K562 (cell line): ENCODE data around the gene TBCCD1. TPM values are rescaled to one million over a fixed set of nuclear protein-coding genes. Genes with fewer than 3 reads are reported as not detected.

Experiments
- ASH1L ChIP-seq: fragments of 450-650 bp; IDR thresholded peaks from 2 replicates; pipeline ENCODE4 v1.6.1; 2018; ENCODE audit warnings: borderline replicate concordance, mild to moderate bottlenecking, low read depth; ENCODE audit not compliant: partially characterized antibody
- BMI1 ChIP-seq: fragments of 150-350 bp; IDR thresholded peaks from 2 replicates; pipeline ENCODE4 v1.6.1; 2014; ENCODE audit warnings: low read length
- CBX8 ChIP-seq: fragments of 200-600 bp; sonication (generic); IDR thresholded peaks from 2 replicates; pipeline ENCODE4 v1.6.1; 2012; ENCODE audit warnings: borderline replicate concordance, mixed run types, low read depth, mild to moderate bottlenecking, moderate library complexity, mixed read lengths, low read length, control low read depth, inconsistent platforms; ENCODE audit not compliant: poor library complexity, severe bottlenecking; ENCODE audit errors: extremely low read depth
- EGR1 ChIP-seq: fragments of 450-650 bp; conservative IDR thresholded peaks from 2 replicates; pipeline ENCODE4 v1.6.1; 2017; ENCODE audit warnings: mild to moderate bottlenecking
- EHMT2 ChIP-seq: fragments of 450-650 bp; IDR thresholded peaks from 2 replicates; pipeline ENCODE4 v1.6.1; 2018; ENCODE audit warnings: antibody characterized with exemption
- ELF2 ChIP-seq: fragments of 250-450 bp; sonication (Bioruptor Pico); IDR thresholded peaks from 2 replicates; pipeline ENCODE4 v1.5.0; 2021; ENCODE audit warnings: mild to moderate bottlenecking
- EZH2 ChIP-seq: IDR thresholded peaks from 2 replicates; pipeline ENCODE4 v1.6.1; 2012; ENCODE audit warnings: low read depth, mild to moderate bottlenecking, inconsistent platforms, low read length, borderline replicate concordance
- IFI16 ChIP-seq: fragments of 250-450 bp; sonication (Bioruptor Pico); IDR thresholded peaks from 2 replicates; pipeline ENCODE4 v2.1.2; 2022; ENCODE audit warnings: mild to moderate bottlenecking, inconsistent platforms
- ILF3 ChIP-seq: fragments of 450-650 bp; IDR thresholded peaks from 2 replicates; pipeline ENCODE4 v1.6.1; 2018; ENCODE audit warnings: antibody characterized with exemption, mild to moderate bottlenecking, moderate library complexity, borderline replicate concordance
- ILK ChIP-seq: fragments of 450-650 bp; IDR thresholded peaks from 2 replicates; pipeline ENCODE4 v1.6.1; 2016; ENCODE audit warnings: missing genetic modification characterization, low read depth, mild to moderate bottlenecking, missing compliant biosample characterization, moderate library complexity, borderline replicate concordance
- KLF10 ChIP-seq: fragments of 250-450 bp; sonication (Bioruptor Pico); IDR thresholded peaks from 2 replicates; pipeline ENCODE4 v1.6.1; 2021; ENCODE audit warnings: matching md5 sums
- MAFG ChIP-seq: fragments of 450-650 bp; conservative IDR thresholded peaks from 2 replicates; pipeline ENCODE4 v1.6.1; 2016; ENCODE audit warnings: missing genetic modification characterization, missing compliant biosample characterization
- MBD2 ChIP-seq: sonication (generic); IDR thresholded peaks from 2 replicates; pipeline ENCODE4 v1.6.1; 2016; ENCODE audit warnings: low read depth, borderline replicate concordance
- MCM5 ChIP-seq: fragments of 450-650 bp; IDR thresholded peaks from 2 replicates; pipeline ENCODE4 v1.6.1; 2016; ENCODE audit warnings: low read depth
- NR2C2 ChIP-seq, 2 experiments: fragments of 200-800 bp in 1 of 2; sonication (Bioruptor generic) in 1 of 2; sonication (generic) in 1 of 2; formaldehyde crosslinking in 1 of 2; IDR thresholded peaks; 2 replicates each; pipeline versions ENCODE4 v1.6.1 to v1.8.0; 2016 to 2022; ENCODE audit warnings: mild to moderate bottlenecking in 1 of 2, missing compliant biosample characterization in 1 of 2, missing genetic modification characterization in 1 of 2, missing genetic modification reagents in 1 of 2
- SIRT6 ChIP-seq: IDR thresholded peaks from one replicate; pipeline ENCODE4 v1.6.1; 2012; ENCODE audit warnings: low read depth, mild to moderate bottlenecking, control low read depth, inconsistent platforms, low read length, moderate library complexity
- SMAD4 ChIP-seq: fragments of 250-450 bp; sonication (Bioruptor Pico); conservative IDR thresholded peaks from 2 replicates; pipeline ENCODE4 v1.8.0; 2021; ENCODE audit warnings: inconsistent platforms, mild to moderate bottlenecking, moderate library complexity
- TAF9B ChIP-seq: fragments of 450-650 bp; IDR thresholded peaks from 2 replicates; pipeline ENCODE4 v1.6.1; 2018; ENCODE audit warnings: mild to moderate bottlenecking; ENCODE audit not compliant: partially characterized antibody
- XRCC4 ChIP-seq: IDR thresholded peaks from one replicate; pipeline ENCODE4 v1.6.1; 2011; ENCODE audit not compliant: insufficient read depth, insufficient read length; ENCODE audit errors: extremely low read depth
- ZNF217 ChIP-seq: sonication (generic); formaldehyde crosslinking; IDR thresholded peaks from 2 replicates; pipeline ENCODE4 v1.8.0; 2022; ENCODE audit warnings: mild to moderate bottlenecking, missing genetic modification reagents
- polyA plus RNA-seq, 8 experiments: library from polyadenylated mRNA; depleted of rRNA in 4 of 8; stranded (reverse) in 5 of 8; unstranded in 3 of 8; fragments of >200 nt; fragmentation: Nextera tagmentation in 2 of 8; fragmentation: Illumina TruSeq in 1 of 8; extraction: Ambion mirVana in 2 of 8; extraction: Trizol in 1 of 8; gene quantifications; 2 replicates each; pipeline versions ENCODE4 v1.2.1 to v1.2.3, GENCODE V29; 2011 to 2014; ENCODE audit warnings: inconsistent platforms in 1 of 8, missing spikeins in 1 of 8
- total RNA-seq, 7 experiments: library from RNA; depleted of rRNA in 6 of 7; stranded (reverse); fragments of >200 nt in 6 of 7; fragmentation: Illumina TruSeq in 2 of 7; extraction: Trizol in 2 of 7; gene quantifications; 2 replicates each; pipeline versions ENCODE4 v1.2.1 to v1.2.3, GENCODE V29; 2011 to 2021; ENCODE audit warnings: low replicate concordance in 1 of 7
- TF ChIP-seq, protein P1 (sequence below): IDR thresholded peaks from 3 replicates; pipeline ENCODE4 v1.6.1; 2011; ENCODE audit warnings: borderline replicate concordance, mild to moderate bottlenecking, moderate library complexity; ENCODE audit not compliant: insufficient read length; ENCODE audit errors: extremely low read depth
- TF ChIP-seq, protein P2 (sequence below): sonication (generic); formaldehyde crosslinking; IDR thresholded peaks from 2 replicates; pipeline ENCODE4 v1.8.1; 2022; ENCODE audit warnings: missing genetic modification reagents
- TF ChIP-seq, protein P3 (sequence below): fragments of 450-650 bp; formaldehyde crosslinking; IDR thresholded peaks from 2 replicates; pipeline ENCODE4 v1.4.0; 2022; ENCODE audit warnings: mild to moderate bottlenecking, moderate library complexity

The TBCCD1 gene
- total and polyA plus RNA-seq, 9 of the 15 experiments (the other 6 are each of a cell fraction or from before 2014, with no cell fraction given), result 17.7 to 31.1 (median 21.2) TPM

DNA sequence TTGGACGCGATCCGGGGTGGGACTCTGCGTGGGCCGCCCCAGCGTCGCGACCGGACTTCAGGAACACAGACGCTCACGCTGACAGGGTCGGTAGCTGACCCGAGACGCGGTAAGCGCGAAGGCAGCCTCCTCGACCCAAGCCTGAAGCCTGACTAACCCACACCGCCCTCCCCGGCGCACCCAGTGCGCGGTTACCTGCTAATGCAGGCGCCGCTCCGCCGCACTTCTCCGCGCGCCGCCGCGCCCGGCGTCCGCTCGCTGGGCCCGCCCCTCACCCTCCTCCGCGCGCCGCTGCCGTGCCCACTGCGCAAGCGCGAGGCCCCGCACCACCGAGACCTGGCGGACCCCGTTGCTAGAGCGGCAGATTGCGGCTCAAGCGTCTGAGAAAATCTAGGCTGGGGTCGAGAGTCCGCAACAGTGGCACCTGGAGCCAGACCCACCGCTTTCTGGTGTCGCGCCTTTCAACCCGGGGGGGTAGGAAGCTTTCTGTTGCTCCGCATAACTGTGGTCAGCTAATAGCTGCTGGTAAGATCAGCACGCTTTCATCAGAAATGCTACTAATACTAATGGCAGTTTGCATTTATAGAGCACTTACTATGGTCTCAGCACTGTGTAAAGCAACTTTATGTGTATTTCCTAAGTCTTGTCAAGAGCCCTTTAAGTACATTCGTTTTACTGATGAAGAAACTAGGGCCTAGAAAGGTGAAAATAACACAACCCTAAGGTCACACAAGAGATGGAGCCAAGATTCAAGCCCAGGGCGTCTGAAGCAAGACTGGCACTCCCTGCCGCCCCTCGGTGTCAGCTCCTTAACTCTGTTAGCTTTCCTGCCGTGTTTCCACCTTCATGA, at the start of gene TBCCD1 (continued):
- TF ChIP-seq ASH1L (no peak), MAFG (tag) (no peak), ILF3 (no peak), MCM5 (no peak), BMI1 (no peak), ZNF217 (CRISPR knock-in tag) (no peak), XRCC4 (no peak), ELF2 (no peak), CBX8 (no peak), TAF9B (peak; percentile 58), IFI16 (CRISPR knock-in tag) (no peak), MBD2 (0 out of 2 replicates have a peak, but pooled peaks have one; percentile 2), SIRT6 (no peak), SMAD4 (CRISPR knock-in tag) (peak; percentile 82), KLF10 (CRISPR knock-in tag) (no peak), EZH2 (no peak), EGR1 (peak; percentile 47; the same call in 1 of the 2 replicates), ILK (tag) (no peak), EHMT2 (no peak), NR2C2 (CRISPR knock-in tag; IDR thresholded peaks at IDR 0.05) (no peak), NR2C2 (tag; IDR thresholded peaks at IDR 0.05) (peak; percentile 75)
- TF ChIP-seq, protein P1, sequence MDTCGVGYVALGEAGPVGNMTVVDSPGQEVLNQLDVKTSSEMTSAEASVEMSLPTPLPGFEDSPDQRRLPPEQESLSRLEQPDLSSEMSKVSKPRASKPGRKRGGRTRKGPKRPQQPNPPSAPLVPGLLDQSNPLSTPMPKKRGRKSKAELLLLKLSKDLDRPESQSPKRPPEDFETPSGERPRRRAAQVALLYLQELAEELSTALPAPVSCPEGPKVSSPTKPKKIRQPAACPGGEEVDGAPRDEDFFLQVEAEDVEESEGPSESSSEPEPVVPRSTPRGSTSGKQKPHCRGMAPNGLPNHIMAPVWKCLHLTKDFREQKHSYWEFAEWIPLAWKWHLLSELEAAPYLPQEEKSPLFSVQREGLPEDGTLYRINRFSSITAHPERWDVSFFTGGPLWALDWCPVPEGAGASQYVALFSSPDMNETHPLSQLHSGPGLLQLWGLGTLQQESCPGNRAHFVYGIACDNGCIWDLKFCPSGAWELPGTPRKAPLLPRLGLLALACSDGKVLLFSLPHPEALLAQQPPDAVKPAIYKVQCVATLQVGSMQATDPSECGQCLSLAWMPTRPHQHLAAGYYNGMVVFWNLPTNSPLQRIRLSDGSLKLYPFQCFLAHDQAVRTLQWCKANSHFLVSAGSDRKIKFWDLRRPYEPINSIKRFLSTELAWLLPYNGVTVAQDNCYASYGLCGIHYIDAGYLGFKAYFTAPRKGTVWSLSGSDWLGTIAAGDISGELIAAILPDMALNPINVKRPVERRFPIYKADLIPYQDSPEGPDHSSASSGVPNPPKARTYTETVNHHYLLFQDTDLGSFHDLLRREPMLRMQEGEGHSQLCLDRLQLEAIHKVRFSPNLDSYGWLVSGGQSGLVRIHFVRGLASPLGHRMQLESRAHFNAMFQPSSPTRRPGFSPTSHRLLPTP, result no peak
- TF ChIP-seq, protein P2, sequence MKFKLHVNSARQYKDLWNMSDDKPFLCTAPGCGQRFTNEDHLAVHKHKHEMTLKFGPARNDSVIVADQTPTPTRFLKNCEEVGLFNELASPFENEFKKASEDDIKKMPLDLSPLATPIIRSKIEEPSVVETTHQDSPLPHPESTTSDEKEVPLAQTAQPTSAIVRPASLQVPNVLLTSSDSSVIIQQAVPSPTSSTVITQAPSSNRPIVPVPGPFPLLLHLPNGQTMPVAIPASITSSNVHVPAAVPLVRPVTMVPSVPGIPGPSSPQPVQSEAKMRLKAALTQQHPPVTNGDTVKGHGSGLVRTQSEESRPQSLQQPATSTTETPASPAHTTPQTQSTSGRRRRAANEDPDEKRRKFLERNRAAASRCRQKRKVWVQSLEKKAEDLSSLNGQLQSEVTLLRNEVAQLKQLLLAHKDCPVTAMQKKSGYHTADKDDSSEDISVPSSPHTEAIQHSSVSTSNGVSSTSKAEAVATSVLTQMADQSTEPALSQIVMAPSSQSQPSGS (CRISPR knock-in tag), result no peak
- TF ChIP-seq, protein P3, sequence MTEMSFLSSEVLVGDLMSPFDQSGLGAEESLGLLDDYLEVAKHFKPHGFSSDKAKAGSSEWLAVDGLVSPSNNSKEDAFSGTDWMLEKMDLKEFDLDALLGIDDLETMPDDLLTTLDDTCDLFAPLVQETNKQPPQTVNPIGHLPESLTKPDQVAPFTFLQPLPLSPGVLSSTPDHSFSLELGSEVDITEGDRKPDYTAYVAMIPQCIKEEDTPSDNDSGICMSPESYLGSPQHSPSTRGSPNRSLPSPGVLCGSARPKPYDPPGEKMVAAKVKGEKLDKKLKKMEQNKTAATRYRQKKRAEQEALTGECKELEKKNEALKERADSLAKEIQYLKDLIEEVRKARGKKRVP (CRISPR knock-in tag), result no peak
